HCT116 (cell line): ENCODE results near the gene TRIM37.

Experiments used
- CEBPB ChIP-seq: IDR thresholded peaks from 2 replicates; pipeline ENCODE4 v1.6.1; 2012; ENCODE audit warnings: low read depth
- CTCF ChIP-seq, 3 experiments: fragments of 200-600 bp in 1 of 3; sonication (generic) in 1 of 3; IDR thresholded peaks in 2 of 3; conservative IDR thresholded peaks in 1 of 3; 2 replicates each; pipeline ENCODE4 v1.5.1; 2012 to 2017; ENCODE audit warnings: low read depth in 2 of 3, low read length in 2 of 3, antibody characterized with exemption in 1 of 3, borderline replicate concordance in 1 of 3, control low read depth in 1 of 3, mild to moderate bottlenecking in 1 of 3, mixed read lengths in 1 of 3, mixed run types in 1 of 3, moderate library complexity in 1 of 3; ENCODE audit not compliant: insufficient read depth in 1 of 3
- EZH2phosphoT487 ChIP-seq: fragments of 200-600 bp; IDR thresholded peaks from 2 replicates; pipeline ENCODE4 v1.6.1; 2018; ENCODE audit warnings: antibody characterized with exemption, borderline replicate concordance
- POLR2A ChIP-seq: IDR thresholded peaks from 2 replicates; pipeline ENCODE4 v1.7.0; 2011; ENCODE audit warnings: borderline replicate concordance; ENCODE audit not compliant: insufficient read depth, insufficient read length; ENCODE audit errors: extremely low read depth
- POLR2AphosphoS5 ChIP-seq: IDR thresholded peaks from 2 replicates; pipeline ENCODE4 v1.6.1; 2011; ENCODE audit warnings: mild to moderate bottlenecking, low read depth, low read length, moderate library complexity
- SP1 ChIP-seq: IDR thresholded peaks from 2 replicates; pipeline ENCODE4 v1.6.1; 2012; ENCODE audit warnings: low read depth
- YY1 ChIP-seq: IDR thresholded peaks from 2 replicates; pipeline ENCODE4 v1.6.1; 2011; ENCODE audit warnings: low read length, low read depth, moderate library complexity, mild to moderate bottlenecking; ENCODE audit not compliant: insufficient replicate concordance; ENCODE audit errors: extremely low read depth
- ZBTB33 ChIP-seq: IDR thresholded peaks from 2 replicates; pipeline ENCODE4 v1.6.1; 2011; ENCODE audit warnings: mild to moderate bottlenecking, low read length, moderate library complexity; ENCODE audit not compliant: insufficient replicate concordance; ENCODE audit errors: extremely low read depth

DNA sequence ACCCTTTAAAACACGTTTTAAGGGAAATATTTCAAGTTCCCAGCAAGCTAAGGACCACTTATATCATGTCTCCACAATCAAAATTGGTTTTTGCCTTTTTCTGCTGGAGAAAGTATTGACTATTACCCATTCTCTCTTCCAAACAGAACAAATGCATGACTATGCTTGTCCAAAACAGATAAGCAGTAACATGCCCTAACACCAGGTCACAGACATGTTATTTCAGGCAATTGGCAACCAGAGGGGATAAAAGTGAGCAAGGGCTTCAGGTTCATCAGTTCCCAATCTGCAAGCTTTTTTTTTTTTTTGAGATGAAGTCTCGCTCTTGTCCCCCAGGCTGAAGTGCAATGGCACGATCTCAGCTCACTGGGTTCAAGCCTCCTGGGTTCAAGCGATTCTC, 33.3 kb upstream of the TRIM37 start:
- TF ChIP-seq ZBTB33 = no peak
- TF ChIP-seq CEBPB = no peak
- no peak for TF ChIP-seq SP1
- no peak for TF ChIP-seq POLR2AphosphoS5
- no peak for TF ChIP-seq CTCF (IDR thresholded peaks at IDR 0.05 in 2 of 3, conservative IDR thresholded peaks at IDR 0.05 in 1 of 3; ENCODE audit: borderline replicate concordance in 1 of 3, insufficient read depth in 1 of 3, low read depth in 2 of 3, low read length in 2 of 3)
- no peak for TF ChIP-seq POLR2A
- no peak for TF ChIP-seq EZH2phosphoT487
- TF ChIP-seq YY1 = no peak
